ENCODE data around the gene MSH3.

The MSH3 gene

GRCh38 chr5:80921026-80921425, 266.6 kb downstream of the MSH3 start:
- no peak for TF ChIP-seq ZFX (IDR thresholded peaks at IDR 0.05)
- no peak for TF ChIP-seq CTCF (conservative IDR thresholded peaks at IDR 0.05)

GRCh38 chr5:80925931-80926330, 271.5 kb downstream of the MSH3 start:
- H3K27ac ChIP-seq: no peak overlapping the region
- TF ChIP-seq CTCF (conservative IDR thresholded peaks at IDR 0.05) (no peak), ZFX (IDR thresholded peaks at IDR 0.05) (no peak)

More at GRCh38 chr5:80921026-80921425, 266.6 kb downstream of the MSH3 start:
- no peak overlapping the region for H3K27ac ChIP-seq
